Measurements from ENCODE around the gene CCDC141. TPM values are rescaled to one million over a fixed set of nuclear protein-coding genes. Genes with fewer than 3 reads are reported as not detected.

CCDC141 gene
- total and polyA plus RNA-seq, 2 of the 13 experiments (the other 11 are each of a cell fraction or from before 2014, with no cell fraction given), result not detected

- BruUV-seq (replicated peaks), result no TSS peak
- FAIRE-seq, result no peak
- CTCF ChIA-PET (ENCODE audit: low intra/inter-chr PET ratio, low total read pairs), result no interaction called here
Measured at GRCh38 chr2:178830451-178830850, 219.5 kb downstream of the CCDC141 start.

More at GRCh38 chr2:178830451-178830850, 219.5 kb downstream of the CCDC141 start:
- 0% methylated on average over 2 of the region's 2 CpGs for WGBS (ENCODE audit: low lambda C conversion rate)
- Histone ChIP-seq H3K4me1 (ENCODE audit: insufficient read depth, low read length) (peaks cover 11% of the 10 kb centered on the region), H2AFZ (ENCODE audit: low read length) (no peak overlapping the region), H3K79me2 (ENCODE audit: insufficient read depth, low read length) (no peaks in the 10 kb centered on the region), H3K4me3 (replicated peaks in 1 of 3; ENCODE audit: insufficient read depth in 1 of 3, low read depth in 2 of 3, low read length in 3 of 3) (no peak overlapping the region), H3K4me2 (ENCODE audit: low read depth, low read length) (no peak overlapping the region), H3K36me3 (replicated peaks in 1 of 2; ENCODE audit: control insufficient read depth in 1 of 2, insufficient read depth in 2 of 2, low read length in 2 of 2) (no peaks in the 10 kb centered on the region), H3K27ac (ENCODE audit: extremely low read length, insufficient read depth, low read length) (no peak overlapping the region), H3K9me3 (ENCODE audit: low read length) (no peaks in the 10 kb centered on the region), H3K9ac (ENCODE audit: insufficient read depth, low read depth, low read length) (no peak overlapping the region), H3K27me3 (ENCODE audit: control insufficient read depth in 1 of 2, insufficient read depth in 2 of 2, low read length in 2 of 2) (no peaks in the 10 kb centered on the region; a peak in 2 of 5 replicates), H4K20me1 (ENCODE audit: insufficient read depth, low read length) (no peaks in the 10 kb centered on the region)
- intact Hi-C loops (cut with micrococcal nuclease; ENCODE audit: unreplicated experiment) (no loop called here), in situ Hi-C loops (cut with HindIII; ENCODE audit: extremely low pct_ligation_motif_present, low pct_unique_long_range_greater_than_20kb) (no loop called here)
- no peak for TF ChIP-seq ZNF75D (CRISPR knock-in tag; IDR thresholded peaks at IDR 0.05; ENCODE audit: borderline replicate concordance)
- TF ChIP-seq SUZ12 (IDR thresholded peaks at IDR 0.05; ENCODE audit: low read depth, low read length), result no peak
- TF ChIP-seq SP1 (IDR thresholded peaks at IDR 0.05), result no peak
- TF ChIP-seq SP1 (CRISPR knock-in tag; IDR thresholded peaks at IDR 0.05), result no peak
- no peak for TF ChIP-seq AFF4 (CRISPR knock-in tag; IDR thresholded peaks at IDR 0.05)
- ATAC-seq (no peak), DNase-seq (ENCODE audit: low spot score) (no peak)
- POLR2A ChIA-PET, result no interaction called here
